Bronchial epithelial cell (primary cell): ENCODE measurements around the gene MTHFD2. TPM values are rescaled to one million over a fixed set of nuclear protein-coding genes. Genes with fewer than 3 reads are reported as not detected.
"Not testable (repeated sequence)": the region's sequence is repeated elsewhere in the genome, so short reads cannot be mapped to it uniquely, and the experiment has no call there.

ENCODE experiments used
- DNase-seq: peaks from one replicate; pipeline ENCODE4 v3.0.0-alpha.2; 2010; ENCODE audit warnings: low read depth
- FAIRE-seq: peaks from 2 replicates; lab custom pipeline; 2011; peaks lifted over from hg19 to GRCh38; lab: Jason Lieb, UNC
- H3K27me3 ChIP-seq: 2 replicates; pipeline ENCODE4 v1.5.1; 2011; ENCODE audit warnings: low read length; ENCODE audit not compliant: control insufficient read depth, insufficient read depth
- H3K36me3 ChIP-seq: 2 replicates; pipeline ENCODE4 v1.5.1; 2011; ENCODE audit warnings: low read length; ENCODE audit not compliant: control insufficient read depth, insufficient read depth
- H3K4me3 ChIP-seq: 2 replicates; pipeline ENCODE4 v1.5.1; 2011; ENCODE audit warnings: mild to moderate bottlenecking, low read depth, low read length, control low read depth
- total RNA-seq: library from RNA; depleted of rRNA; stranded (reverse); fragments of >200 nt; gene quantifications from 2 replicates; pipeline ENCODE4 v1.2.1, GENCODE V29; 2014
- TF ChIP-seq, protein P1 (sequence below): IDR thresholded peaks from 2 replicates; pipeline ENCODE4 v1.5.1; 2011; ENCODE audit warnings: mild to moderate bottlenecking, moderate library complexity, low read length, control low read depth, inconsistent platforms; ENCODE audit not compliant: insufficient read depth, severe bottlenecking

Gene MTHFD2
- total RNA-seq, 1 donor from 2014 or later, result 305 TPM

DNA sequence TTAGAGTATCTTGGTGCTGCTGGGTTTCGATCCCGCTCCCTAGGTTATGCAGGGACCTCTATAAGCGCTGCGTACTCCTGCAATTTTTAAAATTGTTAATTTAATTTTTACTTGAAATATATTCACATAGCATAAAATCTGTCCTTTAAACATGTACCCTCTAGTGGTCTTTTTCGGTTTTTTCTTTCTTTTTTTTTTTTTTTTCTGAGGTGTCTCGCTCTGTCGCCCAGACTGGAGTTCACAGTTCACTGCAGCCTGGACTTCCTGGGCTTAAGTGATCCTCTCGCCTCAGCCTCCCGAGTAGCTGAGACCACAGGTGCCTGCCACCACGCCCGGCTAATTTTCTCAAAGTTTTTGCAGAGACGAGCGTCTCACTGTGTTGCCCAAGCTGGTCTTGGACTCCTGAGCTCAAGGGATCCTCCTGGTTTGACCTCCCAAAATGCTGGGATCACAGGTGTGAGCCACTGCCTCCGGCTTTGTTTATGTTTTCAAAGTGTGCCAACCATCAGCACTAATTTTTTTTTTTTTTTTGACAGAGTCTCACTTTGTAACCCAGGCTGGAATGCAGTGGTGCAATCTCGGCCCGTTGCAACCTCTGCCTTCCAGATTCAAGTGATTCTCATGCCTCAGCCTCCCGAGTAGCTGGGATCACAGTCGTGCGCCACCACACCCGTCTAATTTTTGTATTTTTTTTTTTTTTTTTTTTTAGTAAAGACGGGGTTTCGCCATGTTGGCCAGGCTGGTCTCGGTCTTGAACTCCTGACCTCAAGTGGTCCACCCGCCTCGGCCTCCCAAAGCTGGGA lies 19.2 kb upstream of the MTHFD2 start:
- DNase-seq (no peak), FAIRE-seq (no peak)
- H3K36me3 ChIP-seq, result no peaks in the 10 kb centered on the region
- TF ChIP-seq, protein P1, sequence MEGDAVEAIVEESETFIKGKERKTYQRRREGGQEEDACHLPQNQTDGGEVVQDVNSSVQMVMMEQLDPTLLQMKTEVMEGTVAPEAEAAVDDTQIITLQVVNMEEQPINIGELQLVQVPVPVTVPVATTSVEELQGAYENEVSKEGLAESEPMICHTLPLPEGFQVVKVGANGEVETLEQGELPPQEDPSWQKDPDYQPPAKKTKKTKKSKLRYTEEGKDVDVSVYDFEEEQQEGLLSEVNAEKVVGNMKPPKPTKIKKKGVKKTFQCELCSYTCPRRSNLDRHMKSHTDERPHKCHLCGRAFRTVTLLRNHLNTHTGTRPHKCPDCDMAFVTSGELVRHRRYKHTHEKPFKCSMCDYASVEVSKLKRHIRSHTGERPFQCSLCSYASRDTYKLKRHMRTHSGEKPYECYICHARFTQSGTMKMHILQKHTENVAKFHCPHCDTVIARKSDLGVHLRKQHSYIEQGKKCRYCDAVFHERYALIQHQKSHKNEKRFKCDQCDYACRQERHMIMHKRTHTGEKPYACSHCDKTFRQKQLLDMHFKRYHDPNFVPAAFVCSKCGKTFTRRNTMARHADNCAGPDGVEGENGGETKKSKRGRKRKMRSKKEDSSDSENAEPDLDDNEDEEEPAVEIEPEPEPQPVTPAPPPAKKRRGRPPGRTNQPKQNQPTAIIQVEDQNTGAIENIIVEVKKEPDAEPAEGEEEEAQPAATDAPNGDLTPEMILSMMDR, result no peak
- no peaks in the 10 kb centered on the region for H3K27me3 ChIP-seq
- peak overlapping the region; percentile 90 for H3K4me3 ChIP-seq

DNA sequence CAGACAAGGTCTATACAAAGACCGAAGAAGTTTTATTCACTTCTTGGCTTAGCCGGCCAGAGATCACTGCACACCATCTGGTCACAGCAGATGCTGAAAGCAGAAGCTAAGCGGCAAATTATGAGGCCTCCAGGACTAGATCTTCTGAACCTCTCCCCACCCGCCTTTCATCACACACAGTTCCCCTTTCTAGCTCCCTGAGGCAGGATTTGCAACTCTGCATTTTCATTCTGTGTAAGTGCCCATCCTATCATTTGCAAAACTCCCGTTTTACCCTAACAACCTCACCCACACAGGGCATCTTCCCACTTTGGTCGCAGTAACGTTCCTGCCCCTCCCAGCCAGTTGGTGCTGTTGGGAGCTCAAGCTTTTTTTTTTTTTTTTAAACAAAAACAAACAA lies 16.7 kb upstream of the MTHFD2 start:
- Histone ChIP-seq H3K4me3 (no peak overlapping the region), H3K27me3 (no peaks in the 10 kb centered on the region), H3K36me3 (no peaks in the 10 kb centered on the region)
- TF ChIP-seq, protein P1, result no peak
- FAIRE-seq (no peak), DNase-seq (no peak)

DNA sequence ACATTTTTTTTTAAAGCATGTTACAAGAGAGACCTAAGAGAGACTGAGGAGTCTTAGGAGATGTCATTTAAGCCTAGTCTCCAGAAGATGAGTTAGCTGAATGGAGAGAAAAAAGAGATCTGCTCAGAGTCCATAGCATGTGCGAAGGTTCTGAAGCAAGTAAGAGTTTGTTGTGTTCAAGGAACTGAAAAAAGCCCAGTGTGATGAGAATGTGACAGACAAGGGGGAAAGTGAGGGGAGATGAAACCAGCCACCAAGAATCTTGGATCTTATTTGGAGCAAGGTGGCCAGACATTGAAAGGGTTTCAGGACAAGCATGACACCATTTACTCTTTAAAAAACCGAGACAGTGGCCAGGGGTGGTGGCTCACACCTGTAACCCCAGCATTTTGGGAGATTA lies 14.5 kb upstream of the MTHFD2 start:
- no peak for DNase-seq
- Histone ChIP-seq H3K36me3 (no peaks in the 10 kb centered on the region), H3K4me3 (no peak overlapping the region), H3K27me3 (no peaks in the 10 kb centered on the region)
- FAIRE-seq, result no peak
- TF ChIP-seq, protein P1, result no peak

- FAIRE-seq (no peak), DNase-seq (no peak)
- TF ChIP-seq, protein P1, result no peak
- Histone ChIP-seq H3K4me3 (no peak overlapping the region), H3K27me3 (no peaks in the 10 kb centered on the region), H3K36me3 (no peaks in the 10 kb centered on the region)
Observed at GRCh38 chr2:74186038-74186437, 12.4 kb upstream of the MTHFD2 start.

- not testable (repeated sequence) for DNase-seq, H3K36me3 ChIP-seq, FAIRE-seq, H3K27me3 ChIP-seq, H3K4me3 ChIP-seq
Observed at GRCh38 chr2:74186706-74187105, 11.7 kb upstream of the MTHFD2 start.

GRCh38 chr2:74188018-74188601 lies 10.3 kb upstream of the MTHFD2 start:
- Histone ChIP-seq H3K4me3 (no peak overlapping the region), H3K36me3 (no peaks in the 10 kb centered on the region), H3K27me3 (no peaks in the 10 kb centered on the region)
- FAIRE-seq (peak; percentile 70), DNase-seq (peak; percentile 97)
- TF ChIP-seq, protein P1, result no peak
